Astrocyte of the cerebellum (primary cell): ENCODE data around the gene MAPK1IP1L.

Experiments used
- DNase-seq: peaks from one replicate; pipeline ENCODE4 v3.0.0-alpha.2; 2011; ENCODE audit warnings: low read depth
- H3K4me3 ChIP-seq: 2 replicates; pipeline ENCODE4 v1.5.1; 2011; ENCODE audit warnings: mild to moderate bottlenecking, low read depth, low read length, moderate library complexity
- in situ Hi-C: cut with HindIII; loops from 2 replicates; pipeline ENCODE4 v1.10.0; 2017; ENCODE audit warnings: low sequenced_read_pairs
- TF ChIP-seq, protein P1 (sequence below): IDR thresholded peaks from 2 replicates; pipeline ENCODE4 v1.5.1; 2012; ENCODE audit warnings: low read length, low read depth, moderate library complexity, mild to moderate bottlenecking; ENCODE audit errors: missing control alignments

Gene MAPK1IP1L

DNA sequence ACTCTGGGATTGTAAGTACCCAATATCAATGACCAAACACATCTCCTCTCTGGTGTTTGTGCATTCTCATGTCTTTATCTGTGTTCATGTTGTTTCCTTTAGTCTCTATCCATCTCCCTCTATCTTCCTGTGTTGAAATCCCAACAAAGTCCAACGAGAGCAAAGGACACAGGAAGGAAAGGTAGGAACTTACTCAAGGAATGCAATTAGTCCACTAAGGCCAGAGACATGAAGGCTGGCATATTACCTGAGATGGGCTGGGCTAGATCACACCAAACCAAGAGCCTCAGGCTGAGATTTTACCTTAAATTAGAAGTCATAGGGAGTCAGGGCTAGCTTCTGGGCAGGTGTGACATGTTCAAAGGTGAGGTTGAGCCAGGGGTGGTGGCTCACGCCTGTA, 63.3 kb downstream of the MAPK1IP1L start:
- TF ChIP-seq, protein P1, sequence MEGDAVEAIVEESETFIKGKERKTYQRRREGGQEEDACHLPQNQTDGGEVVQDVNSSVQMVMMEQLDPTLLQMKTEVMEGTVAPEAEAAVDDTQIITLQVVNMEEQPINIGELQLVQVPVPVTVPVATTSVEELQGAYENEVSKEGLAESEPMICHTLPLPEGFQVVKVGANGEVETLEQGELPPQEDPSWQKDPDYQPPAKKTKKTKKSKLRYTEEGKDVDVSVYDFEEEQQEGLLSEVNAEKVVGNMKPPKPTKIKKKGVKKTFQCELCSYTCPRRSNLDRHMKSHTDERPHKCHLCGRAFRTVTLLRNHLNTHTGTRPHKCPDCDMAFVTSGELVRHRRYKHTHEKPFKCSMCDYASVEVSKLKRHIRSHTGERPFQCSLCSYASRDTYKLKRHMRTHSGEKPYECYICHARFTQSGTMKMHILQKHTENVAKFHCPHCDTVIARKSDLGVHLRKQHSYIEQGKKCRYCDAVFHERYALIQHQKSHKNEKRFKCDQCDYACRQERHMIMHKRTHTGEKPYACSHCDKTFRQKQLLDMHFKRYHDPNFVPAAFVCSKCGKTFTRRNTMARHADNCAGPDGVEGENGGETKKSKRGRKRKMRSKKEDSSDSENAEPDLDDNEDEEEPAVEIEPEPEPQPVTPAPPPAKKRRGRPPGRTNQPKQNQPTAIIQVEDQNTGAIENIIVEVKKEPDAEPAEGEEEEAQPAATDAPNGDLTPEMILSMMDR = no peak
- DNase-seq = no peak
- no peak overlapping the region for H3K4me3 ChIP-seq
- in situ Hi-C loops = no loop called here

DNA sequence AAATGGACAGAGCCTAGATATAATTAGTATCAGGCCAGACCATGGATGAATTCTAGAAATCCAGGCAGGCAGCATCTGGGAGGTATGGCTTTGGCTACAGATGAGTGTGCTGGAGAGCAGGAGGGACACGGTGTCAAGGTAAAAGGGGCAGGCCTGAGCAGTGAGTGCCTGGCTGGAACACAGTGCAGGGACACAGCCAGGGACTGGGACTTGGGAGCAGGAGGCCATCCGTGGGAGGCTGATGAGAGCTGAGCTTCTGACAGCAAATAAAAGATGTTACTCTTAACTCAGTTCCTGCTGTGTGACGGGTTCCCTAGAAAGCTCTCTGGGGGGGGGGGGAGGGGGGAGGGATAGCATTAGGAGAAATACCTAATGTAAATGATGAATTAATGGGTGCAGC, 64.0 kb downstream of the MAPK1IP1L start:
- H3K4me3 ChIP-seq = no peak overlapping the region
- no peak for DNase-seq
- in situ Hi-C loops = no loop called here
- TF ChIP-seq, protein P1 = no peak

DNA sequence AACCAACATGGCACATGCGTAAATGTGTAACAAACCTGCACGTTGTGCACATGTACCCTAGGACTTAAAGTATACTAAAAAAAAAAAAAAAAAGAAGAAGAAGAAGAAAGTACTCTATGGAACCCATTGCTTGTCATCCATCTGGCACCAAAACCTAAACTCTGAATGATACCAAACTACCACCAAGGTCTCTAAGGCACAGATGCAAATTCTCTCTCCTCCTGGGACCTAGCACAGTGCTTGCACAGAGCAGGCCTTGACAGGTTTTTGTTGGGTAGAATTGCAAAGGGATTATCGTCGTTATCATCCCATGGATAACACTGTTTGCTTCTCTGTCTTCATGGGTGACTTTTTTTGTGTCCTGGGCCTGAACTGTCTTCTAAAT, 64.4 kb downstream of the MAPK1IP1L start:
- TF ChIP-seq, protein P1 = no peak
- in situ Hi-C loops = no loop called here
- no peak overlapping the region for H3K4me3 ChIP-seq
- no peak for DNase-seq

DNA sequence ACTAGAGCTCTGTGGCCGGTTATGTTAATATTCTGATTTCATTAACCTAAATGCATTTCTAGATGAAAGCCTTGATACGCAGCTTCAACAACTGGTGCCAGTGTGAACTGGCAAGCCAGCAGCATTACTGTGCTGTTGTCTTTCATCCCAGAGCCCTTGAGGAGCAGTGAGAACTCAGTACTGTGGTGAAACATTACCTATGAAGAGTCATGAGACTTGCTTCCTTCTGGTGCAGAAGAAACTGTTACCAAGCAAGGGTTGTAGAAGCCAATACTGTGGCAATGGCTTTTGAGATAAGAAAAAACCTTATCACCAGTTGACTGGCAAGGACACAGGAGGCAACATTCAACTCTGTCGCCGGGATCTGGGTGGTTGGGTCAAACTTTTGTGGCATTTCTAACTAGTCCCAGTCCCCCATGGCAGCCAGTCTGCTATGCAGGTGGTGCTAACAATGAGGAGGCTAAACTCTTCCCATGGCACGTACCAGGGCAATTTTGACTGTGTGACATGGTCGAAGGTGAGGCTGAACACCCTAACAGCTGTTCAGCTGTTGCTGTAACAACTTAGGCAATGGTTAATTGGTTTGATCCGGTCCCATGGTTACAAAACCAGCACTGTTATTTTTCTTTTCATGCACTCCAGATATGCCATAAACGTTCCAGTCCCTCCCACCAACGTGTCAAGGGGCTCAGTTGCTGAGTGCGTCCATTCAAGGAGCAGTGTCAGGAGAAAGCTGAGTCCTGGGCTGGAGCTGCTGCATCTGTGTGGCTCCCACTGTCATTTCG, 65.0 kb downstream of the MAPK1IP1L start:
- no peak overlapping the region for H3K4me3 ChIP-seq
- DNase-seq = no peak
- TF ChIP-seq, protein P1 = no peak
- in situ Hi-C loops = no loop called here

DNA sequence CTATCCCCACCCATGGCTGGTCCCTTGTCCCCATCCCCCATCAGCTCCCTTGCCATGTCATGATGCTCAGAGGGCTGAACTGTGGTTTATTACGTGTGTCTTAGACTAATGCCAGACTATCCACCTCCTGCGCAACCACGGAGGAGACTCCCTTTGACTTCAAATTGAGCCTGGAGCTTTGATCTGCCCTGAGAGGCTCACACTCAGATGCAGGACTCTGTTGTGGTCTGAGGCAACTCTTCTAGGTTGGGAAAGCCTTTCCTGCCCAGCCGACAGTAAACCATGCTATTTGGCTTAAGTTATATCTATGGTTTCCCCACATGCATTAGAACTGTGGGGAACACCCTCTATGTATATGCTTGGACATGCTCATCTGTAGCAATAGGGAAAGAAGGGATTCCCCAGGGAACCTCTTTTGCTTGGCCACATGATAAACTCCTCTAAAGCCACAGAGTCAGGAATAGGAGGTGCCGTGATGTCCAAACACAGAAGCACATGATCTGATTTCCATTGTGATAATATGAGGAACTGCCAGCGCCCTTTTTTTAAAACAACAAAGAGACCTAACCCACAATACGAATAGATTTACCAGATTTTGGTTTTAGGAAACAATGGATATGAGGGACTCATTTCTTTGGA, 66.5 kb downstream of the MAPK1IP1L start:
- H3K4me3 ChIP-seq = no peak overlapping the region
- in situ Hi-C loops = no loop called here
- peak; percentile 70 for DNase-seq
- TF ChIP-seq, protein P1 = no peak

DNA sequence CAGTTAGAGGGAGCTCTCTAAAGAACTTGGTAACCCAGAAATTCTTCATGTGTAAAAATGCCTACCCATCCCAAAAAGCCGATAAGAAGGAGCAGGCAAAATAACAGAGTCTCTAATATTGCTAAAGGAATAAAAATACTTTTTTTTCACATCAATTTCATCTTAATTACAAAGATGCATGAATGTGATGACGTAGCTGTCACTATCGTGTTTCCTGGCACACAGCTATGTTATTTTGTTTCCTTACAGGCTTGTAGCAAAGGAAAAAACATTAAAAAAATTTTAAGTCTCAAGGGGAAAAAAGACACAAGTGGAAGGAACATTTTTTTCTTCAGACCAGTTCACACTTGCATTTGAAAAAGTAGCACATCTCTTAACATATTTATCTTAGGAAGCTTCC, 67.3 kb downstream of the MAPK1IP1L start:
- in situ Hi-C loops = no loop called here
- DNase-seq = no peak
- no peak overlapping the region for H3K4me3 ChIP-seq
- TF ChIP-seq, protein P1 = no peak
